CD8-positive, alpha-beta memory T cell (primary cell): ENCODE results near the gene RALGDS. TPM values are rescaled to one million over a fixed set of nuclear protein-coding genes. Genes with fewer than 3 reads are reported as not detected.

Source experiments
- CTCF ChIA-PET: fragments of 350-600 bp; sonication (Branson Sonifier 250); formaldehyde crosslinking; loops from one replicate; lab custom pipeline; 2021; ENCODE audit warnings: antibody characterized with exemption; lab: Charles Lee
- POLR2A ChIA-PET: fragments of 350-600 bp; sonication (Branson Sonifier 250); formaldehyde crosslinking; loops from one replicate; lab custom pipeline; 2021; ENCODE audit warnings: antibody characterized with exemption; lab: Charles Lee
- DNase-seq, 5 donors: peaks; one replicate each; pipeline versions ENCODE4 v3.0.0 to v3.0.0-alpha.2; 2020 to 2022; ENCODE audit warnings: mixed read lengths in 1 of 5
- H3K27ac ChIP-seq: one replicate; pipeline ENCODE4 v1.7.0; 2013; ENCODE audit warnings: low read depth, mild to moderate bottlenecking, low read length, moderate library complexity
- H3K27me3 ChIP-seq: 2 replicates; pipeline ENCODE4 v1.7.0; 2013; ENCODE audit warnings: low read length, mild to moderate bottlenecking; ENCODE audit not compliant: insufficient read depth, poor library complexity, severe bottlenecking
- H3K36me3 ChIP-seq: 2 replicates; pipeline ENCODE4 v1.7.0; 2013; ENCODE audit warnings: mild to moderate bottlenecking, low read length, moderate library complexity; ENCODE audit not compliant: insufficient read depth
- H3K4me1 ChIP-seq: 2 replicates; pipeline ENCODE4 v1.7.0; 2013; ENCODE audit warnings: mild to moderate bottlenecking, low read length, moderate library complexity; ENCODE audit not compliant: insufficient read depth
- H3K4me3 ChIP-seq: 2 replicates; pipeline ENCODE4 v1.7.0; 2013; ENCODE audit warnings: mild to moderate bottlenecking, low read length
- H3K9me3 ChIP-seq: 2 replicates; pipeline ENCODE4 v1.7.0; 2013; ENCODE audit warnings: mild to moderate bottlenecking, low read length
- H3K27ac Mint-ChIP-seq, 8 donors: one replicate each; pipeline ENCODE4 v1.8.0; 2020 to 2021; ENCODE audit warnings: mixed read lengths in 8 of 8, mild to moderate bottlenecking in 6 of 8, inconsistent platforms in 3 of 8, moderate library complexity in 3 of 8
- H3K27me3 Mint-ChIP-seq, 2 donors: one replicate each; pipeline ENCODE4 v1.8.0; 2020 to 2021; ENCODE audit warnings: mixed read lengths in 2 of 2, mild to moderate bottlenecking in 1 of 2, moderate library complexity in 1 of 2
- H3K36me3 Mint-ChIP-seq, 3 donors: one replicate each; pipeline ENCODE4 v1.8.0; 2020 to 2021; ENCODE audit warnings: mixed read lengths in 3 of 3, inconsistent platforms in 1 of 3, mild to moderate bottlenecking in 1 of 3
- H3K4me1 Mint-ChIP-seq, 3 donors: one replicate each; pipeline ENCODE4 v1.8.0; 2020 to 2021; ENCODE audit warnings: mixed read lengths in 3 of 3, inconsistent platforms in 1 of 3, mild to moderate bottlenecking in 1 of 3
- H3K4me3 Mint-ChIP-seq, 7 donors: one replicate each; pipeline ENCODE4 v1.8.0; 2020 to 2021; ENCODE audit warnings: mixed read lengths in 7 of 7, mild to moderate bottlenecking in 6 of 7, moderate library complexity in 4 of 7, inconsistent platforms in 2 of 7
- H3K9me3 Mint-ChIP-seq, 5 donors: one replicate each; pipeline ENCODE4 v1.8.0; 2020 to 2022; ENCODE audit warnings: mixed read lengths in 5 of 5, mild to moderate bottlenecking in 3 of 5, moderate library complexity in 2 of 5, inconsistent platforms in 1 of 5
- polyA plus RNA-seq: library from polyadenylated mRNA; unstranded; fragments of 300-500 nt; fragmentation: Illumina TruSeq; gene quantifications from one replicate; pipeline ENCODE4 v1.2.3, GENCODE V29; 2021
- total RNA-seq, 2 experiments: library from RNA; stranded (reverse); gene quantifications; one replicate each; pipeline ENCODE4 v1.2.3, GENCODE V29; 2021

The RALGDS gene
- total and polyA plus RNA-seq, 3 experiments from 2014 or later = 59.1 to 78.0 (median 67.8) TPM

- no peaks in the 10 kb centered on the region for H3K9me3 Mint-ChIP-seq
- H3K9me3 ChIP-seq = no peaks in the 10 kb centered on the region
- peaks cover 0 to 15% (median 0%) of the 10 kb centered on the region in 3 donors for H3K36me3 Mint-ChIP-seq
- H3K4me3 ChIP-seq = peak overlapping the region; percentile 22
- H3K4me3 Mint-ChIP-seq = peak overlapping the region; percentile 79 to 89 (median 81)
- peaks cover 66% of the 10 kb centered on the region for H3K4me1 ChIP-seq
- no peaks in the 10 kb centered on the region for H3K27me3 ChIP-seq
- H3K27me3 Mint-ChIP-seq = no peaks in the 10 kb centered on the region
- no peaks in the 10 kb centered on the region for H3K36me3 ChIP-seq
- peak overlapping the region; percentile 91 to 100 (median 98) for H3K27ac Mint-ChIP-seq
- POLR2A ChIA-PET = interaction anchor here (0.7 to 2.9 kb wide), 14 partner anchors 10 to 114 kb away, joined by 3 to 67 read pairs (median 5); partner anchors contain the start of genes GTF3C5 and RALGDS
- DNase-seq = peak; percentile 91 to 99 (median 94)
- CTCF ChIA-PET = interaction anchor here (0.6 to 11.8 kb wide), 40 partner anchors 10 to 243 kb away, joined by 3 to 521 read pairs (median 4); partner anchors contain the start of genes GFI1B, GTF3C5 and RALGDS
- H3K27ac ChIP-seq = peak overlapping the region; percentile 85
- H3K4me1 Mint-ChIP-seq = peaks cover 63 to 84% (median 64%) of the 10 kb centered on the region in 3 donors
Measured at GRCh38 chr9:133144142-133144903, 23.3 kb upstream of the RALGDS start.

- Histone ChIP-seq H3K36me3 (no peaks in the 10 kb centered on the region), H3K9me3 (no peaks in the 10 kb centered on the region), H3K4me1 (peaks cover 66% of the 10 kb centered on the region), H3K27ac (peak overlapping the region; percentile 97), H3K4me3 (peak overlapping the region; percentile 22), H3K27me3 (no peaks in the 10 kb centered on the region)
- peak overlapping the region; percentile 79 to 89 (median 81) for H3K4me3 Mint-ChIP-seq
- peak overlapping the region; percentile 98 to 100 (median 99) for H3K27ac Mint-ChIP-seq
- peaks cover 64 to 89% (median 66%) of the 10 kb centered on the region in 3 donors for H3K4me1 Mint-ChIP-seq
- no peaks in the 10 kb centered on the region for H3K9me3 Mint-ChIP-seq
- POLR2A ChIA-PET = interaction anchor here (0.7 to 2.9 kb wide), 14 partner anchors 10 to 114 kb away, joined by 3 to 67 read pairs (median 5); partner anchors contain the start of genes GTF3C5 and RALGDS
- CTCF ChIA-PET = interaction anchor here (0.6 to 11.8 kb wide), 38 partner anchors 10 to 242 kb away, joined by 3 to 521 read pairs (median 4); partner anchors contain the start of genes GFI1B, GTF3C5 and RALGDS
- DNase-seq = no peak
- peaks cover 0 to 17% (median 0%) of the 10 kb centered on the region in 3 donors for H3K36me3 Mint-ChIP-seq
- H3K27me3 Mint-ChIP-seq = no peaks in the 10 kb centered on the region
Measured at GRCh38 chr9:133143639-133144141, 22.6 kb upstream of the RALGDS start.

DNA sequence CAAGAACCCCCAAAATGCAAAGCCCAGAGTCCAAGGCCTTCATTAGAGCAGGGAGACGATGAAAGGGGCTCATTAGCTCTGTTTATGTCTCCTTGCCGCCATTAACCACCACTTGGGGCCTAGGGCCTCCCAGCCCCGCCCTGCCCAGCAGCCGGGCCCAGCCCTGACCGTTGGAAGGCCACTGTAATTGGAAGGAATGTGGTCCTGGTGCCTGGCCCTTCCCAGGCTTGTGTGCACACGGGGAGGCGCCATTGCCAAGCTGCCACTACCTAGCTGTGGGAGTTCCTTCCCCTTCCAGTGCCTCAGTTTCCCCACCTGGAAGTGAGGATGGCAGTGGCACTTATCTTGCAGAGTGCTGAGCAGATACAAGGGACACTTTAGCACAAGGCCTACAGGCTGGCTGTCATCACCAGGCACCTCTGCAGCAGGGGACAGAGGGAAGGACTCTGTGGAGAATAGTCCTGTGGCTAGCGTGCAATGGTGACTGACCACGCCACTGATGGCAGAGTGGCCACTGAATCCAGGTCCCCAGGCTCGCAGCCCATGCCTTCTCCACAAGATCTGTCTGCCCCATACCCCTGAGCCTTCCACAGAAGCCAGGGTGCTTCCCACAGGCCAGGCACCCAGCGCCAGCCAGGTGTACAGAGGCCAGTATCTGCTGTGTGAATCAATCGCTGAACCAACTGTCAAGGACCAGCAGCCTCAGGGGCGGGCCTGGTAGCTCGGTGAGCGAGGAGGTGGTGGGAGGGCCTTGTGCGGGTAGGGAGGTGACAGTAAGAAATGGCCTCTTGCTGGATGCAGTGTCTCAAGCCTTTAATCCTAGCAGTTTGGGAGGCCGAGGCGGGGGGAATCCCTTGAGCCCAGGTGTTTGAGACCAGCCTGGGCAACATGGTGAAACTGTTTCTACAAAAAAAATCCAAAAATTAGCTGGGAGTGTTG is 21.9 kb upstream of the RALGDS start:
- no peaks in the 10 kb centered on the region for H3K9me3 ChIP-seq
- DNase-seq = peak in 4 of 5 donors; percentile 27 to 76 (median 36)
- H3K36me3 ChIP-seq = no peaks in the 10 kb centered on the region
- peaks cover 66% of the 10 kb centered on the region for H3K4me1 ChIP-seq
- ChIA-PET CTCF (interaction anchor here (1.2 to 11.8 kb wide), 9 partner anchors 12 to 241 kb away, joined by 3 to 521 read pairs (median 6); partner anchors contain the start of genes GTF3C5 and RALGDS), POLR2A (interaction anchor here (0.6 to 2.9 kb wide), 12 partner anchors 9 to 376 kb away, joined by 3 to 67 read pairs (median 5); partner anchors contain the start of genes GTF3C5 and RALGDS)
- peak overlapping the region; percentile 97 for H3K27ac ChIP-seq
- Mint-ChIP-seq H3K9me3 (no peaks in the 10 kb centered on the region), H3K27ac (peak overlapping the region; percentile 98 to 100 (median 99)), H3K4me1 (peaks cover 58 to 88% (median 61%) of the 10 kb centered on the region in 3 donors), H3K36me3 (peaks cover 0 to 16% (median 0%) of the 10 kb centered on the region in 3 donors), H3K4me3 (peak overlapping the region; percentile 55 to 89 (median 67)), H3K27me3 (no peaks in the 10 kb centered on the region)
- no peaks in the 10 kb centered on the region for H3K27me3 ChIP-seq
- H3K4me3 ChIP-seq = no peak overlapping the region

- Mint-ChIP-seq H3K36me3 (peaks cover 0 to 13% (median 0%) of the 10 kb centered on the region in 3 donors), H3K4me1 (peaks cover 54 to 86% (median 54%) of the 10 kb centered on the region in 3 donors), H3K27ac (peak overlapping the region; percentile 98 to 100 (median 99)), H3K4me3 (peak overlapping the region; percentile 43 to 89 (median 66)), H3K9me3 (no peaks in the 10 kb centered on the region), H3K27me3 (no peaks in the 10 kb centered on the region)
- peak; percentile 81 to 95 (median 84) for DNase-seq
- Histone ChIP-seq H3K27me3 (no peaks in the 10 kb centered on the region), H3K27ac (peak overlapping the region; percentile 97), H3K4me1 (peaks cover 66% of the 10 kb centered on the region), H3K36me3 (no peaks in the 10 kb centered on the region), H3K9me3 (no peaks in the 10 kb centered on the region), H3K4me3 (peak overlapping the region; percentile 32)
- CTCF ChIA-PET = interaction anchor here (1.2 to 11.8 kb wide), 4 partner anchors 11 to 120 kb away, joined by 3 to 521 read pairs (median 126); partner anchors contain the start of genes GTF3C5 and RALGDS
- POLR2A ChIA-PET = interaction anchor here (0.6 to 2.9 kb wide), 2 partner anchors 8 to 375 kb away, joined by 3 to 67 read pairs; no protein-coding TSS in a partner anchor
Measured at GRCh38 chr9:133141833-133142595, 21.0 kb upstream of the RALGDS start.

GRCh38 chr9:133140606-133141005 is 19.6 kb upstream of the RALGDS start:
- Mint-ChIP-seq H3K4me1 (peaks cover 51 to 80% (median 56%) of the 10 kb centered on the region in 3 donors), H3K27ac (peak overlapping the region; percentile 98 to 100 (median 99)), H3K27me3 (peaks cover 0 to 1% of the 10 kb centered on the region in 2 donors), H3K36me3 (peaks cover 0 to 11% (median 0%) of the 10 kb centered on the region in 3 donors), H3K4me3 (peak overlapping the region in 1 of 7 donors; percentile 72), H3K9me3 (no peaks in the 10 kb centered on the region)
- Histone ChIP-seq H3K9me3 (no peaks in the 10 kb centered on the region), H3K27me3 (no peaks in the 10 kb centered on the region), H3K4me1 (peaks cover 72% of the 10 kb centered on the region), H3K4me3 (no peak overlapping the region), H3K27ac (peak overlapping the region; percentile 97), H3K36me3 (no peaks in the 10 kb centered on the region)
- ChIA-PET POLR2A (no interaction called here), CTCF (no interaction called here)
- no peak for DNase-seq

GRCh38 chr9:133140174-133140505 is 19.1 kb upstream of the RALGDS start:
- peaks cover 0 to 2% of the 10 kb centered on the region in 2 donors for H3K27me3 Mint-ChIP-seq
- peaks cover 72% of the 10 kb centered on the region for H3K4me1 ChIP-seq
- no peaks in the 10 kb centered on the region for H3K27me3 ChIP-seq
- H3K9me3 ChIP-seq = no peaks in the 10 kb centered on the region
- H3K36me3 ChIP-seq = no peaks in the 10 kb centered on the region
- peaks cover 49 to 80% (median 56%) of the 10 kb centered on the region in 3 donors for H3K4me1 Mint-ChIP-seq
- H3K27ac Mint-ChIP-seq = peak overlapping the region in 3 of 8 donors; percentile 17 to 99 (median 51)
- H3K4me3 Mint-ChIP-seq = no peak overlapping the region
- H3K9me3 Mint-ChIP-seq = no peaks in the 10 kb centered on the region
- ChIA-PET CTCF (no interaction called here), POLR2A (no interaction called here)
- peaks cover 0 to 10% (median 0%) of the 10 kb centered on the region in 3 donors for H3K36me3 Mint-ChIP-seq
- H3K27ac ChIP-seq = peak overlapping the region; percentile 6
- no peak overlapping the region for H3K4me3 ChIP-seq
- no peak for DNase-seq
